Activated CD4-positive, CD25-positive, alpha-beta regulatory T cell treated with anti-CD3 and anti-CD28 coated beads, Interleukin-2, amount 50 U/mL, for 16 hours (primary cell): Measurements from ENCODE around the gene GRIK4.

Source experiments
- DNase-seq: peaks from one replicate; pipeline ENCODE4 v3.0.0-alpha.2; 2020; ENCODE audit warnings: low read depth, low spot score

The GRIK4 gene

GRCh38 chr11:120837696-120838095, 326.1 kb downstream of the GRIK4 start:
- no peak for DNase-seq

GRCh38 chr11:120839201-120839600, 327.7 kb downstream of the GRIK4 start:
- no peak for DNase-seq

GRCh38 chr11:120839846-120840402, 328.4 kb downstream of the GRIK4 start:
- no peak for DNase-seq

GRCh38 chr11:120840661-120841060, 329.1 kb downstream of the GRIK4 start:
- DNase-seq = no peak

GRCh38 chr11:120841074-120841473, 329.5 kb downstream of the GRIK4 start:
- DNase-seq = no peak

GRCh38 chr11:120842195-120842594, 330.6 kb downstream of the GRIK4 start:
- DNase-seq = no peak

- DNase-seq = no peak
These were observed 341.9 kb downstream of the GRIK4 start for GRCh38 chr11:120853435-120853834.

- no peak for DNase-seq
These were observed 343.4 kb downstream of the GRIK4 start for GRCh38 chr11:120854988-120855387.

GRCh38 chr11:120857508-120857907, 346.0 kb downstream of the GRIK4 start:
- no peak for DNase-seq

- no peak for DNase-seq
These were observed 347.2 kb downstream of the GRIK4 start for GRCh38 chr11:120858740-120859139.

GRCh38 chr11:120859552-120860295, 348.2 kb downstream of the GRIK4 start:
- DNase-seq = no peak

GRCh38 chr11:120863359-120863758, 351.8 kb downstream of the GRIK4 start:
- DNase-seq = no peak

GRCh38 chr11:120867024-120867423, 355.5 kb downstream of the GRIK4 start:
- no peak for DNase-seq

- no peak for DNase-seq
These were observed 356.0 kb downstream of the GRIK4 start for GRCh38 chr11:120867531-120867930.

- no peak for DNase-seq
These were observed 356.4 kb downstream of the GRIK4 start for GRCh38 chr11:120867988-120868387.

- DNase-seq = no peak
These were observed 357.5 kb downstream of the GRIK4 start for GRCh38 chr11:120869097-120869496.

GRCh38 chr11:120869516-120870011, 358.0 kb downstream of the GRIK4 start:
- no peak for DNase-seq

- no peak for DNase-seq
These were observed 359.6 kb downstream of the GRIK4 start for GRCh38 chr11:120871194-120871593.

GRCh38 chr11:120871924-120872323, 360.4 kb downstream of the GRIK4 start:
- no peak for DNase-seq

- DNase-seq = no peak
These were observed 362.6 kb downstream of the GRIK4 start for GRCh38 chr11:120873966-120874735.

GRCh38 chr11:120875986-120876385, 364.4 kb downstream of the GRIK4 start:
- no peak for DNase-seq

- no peak for DNase-seq
These were observed 366.3 kb downstream of the GRIK4 start for GRCh38 chr11:120877746-120878365.
